ENCODE measurements around the gene DPP6. TPM values are rescaled to one million over a fixed set of nuclear protein-coding genes. Genes with fewer than 3 reads are reported as not detected.

Gene DPP6
- total RNA-seq, 4 donors from 2014 or later = 0.38 TPM; not detected in 2

DNA sequence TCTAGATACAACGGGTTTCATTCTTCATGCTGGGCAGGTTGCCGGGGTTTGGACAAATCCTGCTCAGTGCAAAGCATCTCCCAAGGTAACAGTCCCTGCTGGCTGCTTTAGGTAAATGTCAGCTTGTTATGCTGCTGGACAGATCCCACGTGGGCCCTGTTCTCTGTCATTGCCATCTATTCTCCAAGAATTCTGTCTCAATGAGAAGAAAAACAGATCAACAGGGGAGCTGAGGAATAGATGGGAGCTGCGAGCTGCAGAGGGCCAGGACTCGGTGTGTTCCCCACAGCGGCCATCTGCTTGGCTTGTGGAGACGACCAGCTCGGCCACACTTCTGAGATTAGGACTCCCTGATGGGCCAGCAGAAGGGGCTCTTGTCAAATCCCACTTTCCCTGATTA is 235.2 kb downstream of the DPP6 start:
- TF ChIP-seq POLR2A (IDR thresholded peaks at IDR 0.05) = no peak
- TF ChIP-seq, protein P1, sequence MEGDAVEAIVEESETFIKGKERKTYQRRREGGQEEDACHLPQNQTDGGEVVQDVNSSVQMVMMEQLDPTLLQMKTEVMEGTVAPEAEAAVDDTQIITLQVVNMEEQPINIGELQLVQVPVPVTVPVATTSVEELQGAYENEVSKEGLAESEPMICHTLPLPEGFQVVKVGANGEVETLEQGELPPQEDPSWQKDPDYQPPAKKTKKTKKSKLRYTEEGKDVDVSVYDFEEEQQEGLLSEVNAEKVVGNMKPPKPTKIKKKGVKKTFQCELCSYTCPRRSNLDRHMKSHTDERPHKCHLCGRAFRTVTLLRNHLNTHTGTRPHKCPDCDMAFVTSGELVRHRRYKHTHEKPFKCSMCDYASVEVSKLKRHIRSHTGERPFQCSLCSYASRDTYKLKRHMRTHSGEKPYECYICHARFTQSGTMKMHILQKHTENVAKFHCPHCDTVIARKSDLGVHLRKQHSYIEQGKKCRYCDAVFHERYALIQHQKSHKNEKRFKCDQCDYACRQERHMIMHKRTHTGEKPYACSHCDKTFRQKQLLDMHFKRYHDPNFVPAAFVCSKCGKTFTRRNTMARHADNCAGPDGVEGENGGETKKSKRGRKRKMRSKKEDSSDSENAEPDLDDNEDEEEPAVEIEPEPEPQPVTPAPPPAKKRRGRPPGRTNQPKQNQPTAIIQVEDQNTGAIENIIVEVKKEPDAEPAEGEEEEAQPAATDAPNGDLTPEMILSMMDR (IDR thresholded peaks at IDR 0.05) = no peak
- no peaks in the 10 kb centered on the region for H3K4me1 ChIP-seq
- no peaks in the 10 kb centered on the region for H3K36me3 ChIP-seq
- WGBS, 2 donors = 40 to 47% methylated on average over 5 to 6 of the region's 8 CpGs
- intact Hi-C loops (cut with DNase I) = no loop called here
- H3K9me3 ChIP-seq = peaks cover 0 to 17% (median 5%) of the 10 kb centered on the region in 3 donors
- DNase-seq = no peak
- no peak overlapping the region for H3K27ac ChIP-seq
- no peak overlapping the region for H3K4me3 ChIP-seq
- no peaks in the 10 kb centered on the region for H3K27me3 ChIP-seq

DNA sequence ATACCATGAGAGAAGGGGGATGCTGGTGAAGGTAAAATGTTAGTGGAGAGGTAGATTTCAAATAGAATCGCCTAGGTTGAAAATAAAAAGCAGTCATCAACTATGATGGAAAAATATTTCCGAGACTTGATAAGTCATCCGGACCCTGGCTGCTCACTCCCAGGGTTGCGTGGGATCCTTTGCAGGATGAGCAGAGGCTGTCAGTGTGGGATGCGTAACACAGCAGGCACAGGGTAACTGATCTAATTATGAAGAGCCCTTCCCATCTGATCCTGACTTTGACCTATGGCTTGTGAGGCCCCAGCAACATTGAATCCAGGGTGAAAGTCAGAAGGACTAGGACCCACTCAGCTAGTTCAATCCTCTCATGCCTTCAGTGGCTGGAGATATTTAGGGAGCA is 236.9 kb downstream of the DPP6 start:
- no peak overlapping the region for H3K27ac ChIP-seq
- intact Hi-C loops (cut with DNase I) = no loop called here
- no peaks in the 10 kb centered on the region for H3K4me1 ChIP-seq
- TF ChIP-seq, protein P1 (IDR thresholded peaks at IDR 0.05) = no peak
- TF ChIP-seq POLR2A (IDR thresholded peaks at IDR 0.05) = no peak
- no peak for DNase-seq
- H3K4me3 ChIP-seq = no peak overlapping the region
- H3K9me3 ChIP-seq = peaks cover 0 to 12% (median 5%) of the 10 kb centered on the region in 3 donors
- no peaks in the 10 kb centered on the region for H3K36me3 ChIP-seq
- 76 to 89% methylated on average over 5 of the region's 5 CpGs for WGBS, 2 donors
- H3K27me3 ChIP-seq = no peaks in the 10 kb centered on the region

DNA sequence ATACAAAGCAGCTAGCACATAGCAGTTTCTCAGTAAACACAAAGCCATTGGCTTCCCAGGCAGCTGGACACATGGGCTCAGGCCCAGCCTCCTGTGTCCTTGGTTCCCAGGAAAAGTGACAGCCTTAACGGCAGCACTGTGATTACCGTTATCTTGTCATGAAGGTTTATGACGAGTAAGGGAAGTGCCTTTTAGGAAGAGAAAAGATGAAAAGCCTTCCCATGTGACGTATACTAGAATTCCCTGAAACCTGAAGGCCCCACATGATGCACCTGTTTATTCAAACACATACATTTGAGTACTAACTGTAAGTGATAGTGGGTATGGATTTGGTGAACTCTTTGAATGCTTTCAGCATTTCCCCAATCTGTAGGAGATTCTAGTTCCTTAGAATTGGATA is 244.2 kb downstream of the DPP6 start:
- H3K27me3 ChIP-seq = no peaks in the 10 kb centered on the region
- H3K4me1 ChIP-seq = no peaks in the 10 kb centered on the region
- TF ChIP-seq, protein P1 (IDR thresholded peaks at IDR 0.05) = no peak
- no peak for TF ChIP-seq POLR2A (IDR thresholded peaks at IDR 0.05)
- no peak for DNase-seq
- H3K9me3 ChIP-seq = peaks cover 0 to 9% (median 0%) of the 10 kb centered on the region in 3 donors
- intact Hi-C loops (cut with DNase I) = no loop called here
- no peak overlapping the region for H3K27ac ChIP-seq
- no peaks in the 10 kb centered on the region for H3K36me3 ChIP-seq
- no peak overlapping the region for H3K4me3 ChIP-seq
- 63 to 77% methylated on average over 4 of the region's 4 CpGs for WGBS, 2 donors

DNA sequence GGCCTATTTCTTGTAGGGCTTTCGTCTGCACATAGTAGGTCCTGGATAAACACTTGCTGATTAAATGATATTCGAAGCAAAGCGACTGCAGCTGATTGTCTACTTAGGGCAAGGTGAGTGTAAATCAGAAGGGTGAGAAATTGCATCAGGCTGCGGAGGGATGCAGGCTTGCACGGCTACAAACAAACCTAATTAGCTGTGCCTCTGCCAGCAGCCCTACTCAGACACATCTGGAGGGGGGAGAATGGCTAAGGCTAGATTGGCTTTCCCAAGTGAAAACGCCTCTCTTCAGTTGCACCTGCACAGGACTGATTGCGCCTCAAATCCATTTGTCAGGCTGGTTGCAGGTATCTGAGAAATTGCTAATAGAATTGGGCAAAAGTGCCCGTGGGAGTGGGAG is 247.5 kb downstream of the DPP6 start:
- Histone ChIP-seq H3K4me1 (no peaks in the 10 kb centered on the region), H3K9me3 (peaks cover 0 to 5% (median 0%) of the 10 kb centered on the region in 3 donors), H3K27ac (no peak overlapping the region), H3K27me3 (peaks cover 0 to 5% (median 0%) of the 10 kb centered on the region in 4 donors), H3K36me3 (no peaks in the 10 kb centered on the region), H3K4me3 (no peak overlapping the region)
- no peak for DNase-seq
- intact Hi-C loops (cut with DNase I) = no loop called here
- TF ChIP-seq, protein P1 (IDR thresholded peaks at IDR 0.05) = no peak
- TF ChIP-seq POLR2A (IDR thresholded peaks at IDR 0.05) = no peak
- 63 to 69% methylated on average over 4 to 5 of the region's 8 CpGs for WGBS, 2 donors

DNA sequence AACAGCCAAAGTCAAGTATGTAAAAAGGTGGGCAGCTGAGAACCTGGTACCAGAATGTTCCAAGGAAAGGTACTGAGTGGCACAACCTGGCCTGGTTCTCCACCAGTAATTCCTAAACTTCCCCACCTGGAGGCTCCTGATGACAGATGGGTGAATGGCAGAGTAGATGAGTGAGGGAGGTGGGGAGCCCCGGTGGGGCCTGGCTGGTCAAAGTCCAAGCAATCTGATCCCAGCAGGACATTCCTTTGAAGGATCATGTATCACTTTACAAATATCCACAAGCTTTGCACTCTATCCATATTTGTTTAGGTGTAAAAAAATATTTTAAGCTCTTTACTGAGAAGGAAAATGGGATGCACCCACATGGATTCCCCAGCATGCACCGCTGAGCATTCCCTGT is 250.2 kb downstream of the DPP6 start:
- peaks cover 0 to 4% (median 0%) of the 10 kb centered on the region in 3 donors for H3K9me3 ChIP-seq
- DNase-seq = no peak
- no peaks in the 10 kb centered on the region for H3K4me1 ChIP-seq
- TF ChIP-seq, protein P1 (IDR thresholded peaks at IDR 0.05) = no peak
- TF ChIP-seq POLR2A (IDR thresholded peaks at IDR 0.05) = no peak
- H3K27ac ChIP-seq = no peak overlapping the region
- peaks cover 0 to 11% (median 0%) of the 10 kb centered on the region in 4 donors for H3K27me3 ChIP-seq
- intact Hi-C loops (cut with DNase I) = no loop called here
- no peak overlapping the region for H3K4me3 ChIP-seq
- H3K36me3 ChIP-seq = no peaks in the 10 kb centered on the region
- 50 to 58% methylated on average over 2 of the region's 2 CpGs for WGBS, 2 donors
